ENCODE data around the gene FOCAD. TPM values are rescaled to one million over a fixed set of nuclear protein-coding genes. Genes with fewer than 3 reads are reported as not detected.

The FOCAD gene, protein sequence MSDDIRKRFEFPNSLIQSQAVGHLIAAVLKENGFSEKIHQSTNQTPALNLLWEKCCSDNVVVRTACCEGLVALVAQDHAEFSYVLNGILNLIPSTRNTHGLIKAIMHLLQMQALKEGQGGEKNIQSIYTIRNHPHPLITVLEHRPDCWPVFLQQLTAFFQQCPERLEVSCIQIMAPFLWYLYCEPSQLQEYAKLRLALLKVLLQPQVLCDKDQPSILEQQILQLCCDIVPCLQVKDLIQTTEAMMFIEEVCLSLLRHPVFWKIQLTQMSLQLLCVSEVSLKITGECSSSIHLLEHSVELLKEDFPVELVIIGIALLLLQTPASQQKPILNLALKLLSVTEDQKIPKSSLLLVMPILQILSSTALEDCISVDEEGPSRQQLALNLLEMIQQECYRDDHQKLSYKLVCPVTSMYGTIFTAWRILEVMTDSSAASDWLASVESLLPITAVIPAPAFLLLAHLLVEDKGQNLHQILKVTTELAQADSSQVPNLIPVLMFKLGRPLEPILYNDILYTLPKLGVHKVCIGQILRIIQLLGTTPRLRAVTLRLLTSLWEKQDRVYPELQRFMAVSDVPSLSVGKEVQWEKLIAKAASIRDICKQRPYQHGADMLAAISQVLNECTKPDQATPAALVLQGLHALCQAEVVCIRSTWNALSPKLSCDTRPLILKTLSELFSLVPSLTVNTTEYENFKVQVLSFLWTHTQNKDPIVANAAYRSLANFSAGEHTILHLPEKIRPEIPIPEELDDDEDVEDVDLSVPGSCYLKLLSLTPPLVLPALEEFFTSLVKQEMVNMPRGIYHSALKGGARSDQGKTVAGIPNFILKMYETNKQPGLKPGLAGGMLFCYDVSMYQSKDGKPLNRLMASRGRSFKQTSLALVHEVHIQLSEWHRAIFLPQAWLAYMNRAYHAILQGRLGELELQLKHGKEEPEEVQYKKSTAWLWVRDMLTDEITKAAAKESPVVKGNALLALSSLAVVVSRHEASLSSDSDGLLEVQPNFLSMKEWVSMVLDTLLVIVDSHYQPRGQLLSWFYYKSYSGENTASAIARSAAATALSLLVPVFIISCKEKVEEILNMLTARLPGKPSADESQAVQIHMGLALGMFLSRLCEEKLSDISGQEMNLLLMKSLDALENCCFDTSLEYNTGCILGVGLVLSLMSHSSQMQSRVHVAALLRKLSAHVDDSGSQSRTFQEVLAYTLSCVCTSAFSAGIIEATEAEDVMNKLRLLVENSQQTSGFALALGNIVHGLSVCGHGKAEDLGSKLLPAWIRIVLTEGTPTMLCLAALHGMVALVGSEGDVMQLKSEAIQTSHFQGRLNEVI (N-terminal part only)
- total RNA-seq (10 to 100 TPM; 24.8 to 25.9 TPM), polyA plus RNA-seq (16.1 TPM)

GRCh38 chr9:20684035-20684874 lies at the start of gene FOCAD:
TSS of gene FOCAD (plus strand) at chr9:20684259. CDS start at chr9:20715354, 31,095 bp downstream.
- Histone ChIP-seq H3K36me3 (ENCODE audit: insufficient read depth, low read length) (no peaks in the 10 kb centered on the region), H3K27ac (ENCODE audit: low read depth, low read length) (peak within 1 kb of the TSS; percentile 62), H3K4me3 (ENCODE audit: low read length) (peak within 1 kb of the TSS; percentile 93), H3K27me3 (ENCODE audit: insufficient read depth, low read length, poor library complexity, severe bottlenecking) (no peaks in the 10 kb centered on the region), H3K9me3 (ENCODE audit: low read length) (no peaks in the 10 kb centered on the region), H3K4me1 (ENCODE audit: insufficient read depth, low read length) (peaks cover 11% of the 10 kb centered on the region)
- H3K4me1 Mint-ChIP-seq = peaks cover 17 to 25% (median 20%) of the 10 kb centered on the region in 3 donors
- H3K27me3 Mint-ChIP-seq = no peaks in the 10 kb centered on the region
- H3K9me3 Mint-ChIP-seq = no peaks in the 10 kb centered on the region
- DNase-seq = peak; percentile 93 to 97 (median 95)
- H3K36me3 Mint-ChIP-seq = peaks cover 0 to 5% (median 0%) of the 10 kb centered on the region in 3 donors
- H3K4me3 Mint-ChIP-seq = peak within 1 kb of the TSS; percentile 87 to 97 (median 95)
- POLR2A ChIA-PET = interaction anchor here (0.7 to 2.3 kb wide), 5 partner anchors 11 to 269 kb away, joined by 4 to 27 read pairs (median 7); partner anchors contain the start of gene MLLT3
- CTCF ChIA-PET = interaction anchor here (1.0 to 1.9 kb wide), 6 partner anchors 12 to 66 kb away, joined by 3 to 8 read pairs (median 4); partner anchors contain the start of gene MLLT3
- peak within 1 kb of the TSS; percentile 81 to 97 (median 89) for H3K27ac Mint-ChIP-seq

- peaks cover 2% of the 10 kb centered on the region for H3K4me1 ChIP-seq (ENCODE audit: insufficient read depth, low read length)
- peaks cover 0 to 3% (median 1%) of the 10 kb centered on the region in 3 donors for H3K4me1 Mint-ChIP-seq
- H3K36me3 Mint-ChIP-seq = no peaks in the 10 kb centered on the region
- no peaks in the 10 kb centered on the region for H3K36me3 ChIP-seq (ENCODE audit: insufficient read depth, low read length)
- no peak for DNase-seq
- no peak overlapping the region for H3K4me3 Mint-ChIP-seq
- CTCF ChIA-PET = interaction anchor here (2.5 kb wide), 1 partner anchor 9 kb away, joined by 7 read pairs; no protein-coding TSS in a partner anchor
- no peak overlapping the region for H3K27ac Mint-ChIP-seq
- no peak overlapping the region for H3K27ac ChIP-seq (ENCODE audit: low read depth, low read length)
- H3K27me3 ChIP-seq (ENCODE audit: insufficient read depth, low read length, poor library complexity, severe bottlenecking) = no peaks in the 10 kb centered on the region
- no peaks in the 10 kb centered on the region for H3K9me3 ChIP-seq (ENCODE audit: low read length)
- POLR2A ChIA-PET = no interaction called here
- H3K9me3 Mint-ChIP-seq = no peaks in the 10 kb centered on the region
- peaks cover 6 to 7% of the 10 kb centered on the region in 2 donors for H3K27me3 Mint-ChIP-seq
- no peak overlapping the region for H3K4me3 ChIP-seq (ENCODE audit: low read length)
Observed at GRCh38 chr9:20634895-20635294, 49.2 kb upstream of the FOCAD start.

DNA sequence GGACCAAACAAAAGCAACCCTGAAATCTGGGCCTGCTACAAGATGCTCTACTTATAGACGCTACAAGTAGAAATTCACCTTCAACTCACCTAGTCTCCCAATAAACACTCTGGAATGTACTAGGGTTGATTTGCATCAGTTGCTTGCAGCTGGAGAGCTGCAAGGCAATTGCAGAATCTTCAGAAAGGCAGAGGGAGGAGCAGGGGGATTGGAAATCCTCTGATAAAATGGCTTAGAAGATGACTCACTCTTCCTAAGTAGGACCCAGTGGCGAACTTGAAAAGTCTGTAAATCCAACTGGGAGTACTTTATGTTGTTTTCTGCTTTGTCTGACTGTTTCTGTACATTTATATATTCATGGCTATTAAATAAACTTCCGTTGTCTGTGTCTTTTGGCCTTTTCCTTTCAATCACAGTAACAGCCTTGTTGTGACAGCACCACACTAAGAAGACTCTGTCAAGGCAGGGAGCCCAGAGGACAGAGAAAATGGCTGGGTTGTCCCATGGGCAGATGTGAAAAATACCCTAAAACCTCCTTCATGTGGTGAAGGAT lies 47.1 kb upstream of the FOCAD start:
- H3K4me3 ChIP-seq (ENCODE audit: low read length) = no peak overlapping the region
- H3K27me3 ChIP-seq (ENCODE audit: insufficient read depth, low read length, poor library complexity, severe bottlenecking) = no peaks in the 10 kb centered on the region
- H3K4me1 Mint-ChIP-seq = peaks cover 9 to 12% (median 11%) of the 10 kb centered on the region in 3 donors
- H3K9me3 Mint-ChIP-seq = no peaks in the 10 kb centered on the region
- no peaks in the 10 kb centered on the region for H3K36me3 ChIP-seq (ENCODE audit: insufficient read depth, low read length)
- H3K27ac Mint-ChIP-seq = peak overlapping the region in 1 of 8 donors; percentile 41
- no peaks in the 10 kb centered on the region for H3K36me3 Mint-ChIP-seq
- no peaks in the 10 kb centered on the region for H3K9me3 ChIP-seq (ENCODE audit: low read length)
- CTCF ChIA-PET = interaction anchor here (1.3 to 2.5 kb wide), 3 partner anchors 11 to 35 kb away, joined by 3 to 7 read pairs (median 4); no protein-coding TSS in a partner anchor
- DNase-seq = no peak
- peaks cover 3 to 5% of the 10 kb centered on the region in 2 donors for H3K27me3 Mint-ChIP-seq
- H3K27ac ChIP-seq (ENCODE audit: low read depth, low read length) = no peak overlapping the region
- POLR2A ChIA-PET = no interaction called here
- peaks cover 17% of the 10 kb centered on the region for H3K4me1 ChIP-seq (ENCODE audit: insufficient read depth, low read length)
- no peak overlapping the region for H3K4me3 Mint-ChIP-seq

GRCh38 chr9:20640331-20641187 lies 43.5 kb upstream of the FOCAD start:
- peak overlapping the region; percentile 1 to 70 (median 58) for H3K4me3 Mint-ChIP-seq
- H3K27me3 ChIP-seq (ENCODE audit: insufficient read depth, low read length, poor library complexity, severe bottlenecking) = no peaks in the 10 kb centered on the region
- ChIA-PET POLR2A (interaction anchor here (0.8 to 1.1 kb wide), 2 partner anchors 9 to 18 kb away, joined by 3 to 7 read pairs; partner anchors contain the start of gene MLLT3), CTCF (interaction anchor here (0.8 kb wide), 1 partner anchor 11 kb away, joined by 3 read pairs; no protein-coding TSS in a partner anchor)
- H3K27me3 Mint-ChIP-seq = peaks cover 2 to 3% of the 10 kb centered on the region in 2 donors
- no peaks in the 10 kb centered on the region for H3K36me3 Mint-ChIP-seq
- H3K36me3 ChIP-seq (ENCODE audit: insufficient read depth, low read length) = no peaks in the 10 kb centered on the region
- peak; percentile 48 to 84 (median 67) for DNase-seq
- no peaks in the 10 kb centered on the region for H3K9me3 Mint-ChIP-seq
- H3K4me1 ChIP-seq (ENCODE audit: insufficient read depth, low read length) = peaks cover 17% of the 10 kb centered on the region
- no peak overlapping the region for H3K27ac ChIP-seq (ENCODE audit: low read depth, low read length)
- no peaks in the 10 kb centered on the region for H3K9me3 ChIP-seq (ENCODE audit: low read length)
- peak overlapping the region; percentile 36 for H3K4me3 ChIP-seq (ENCODE audit: low read length)
- H3K27ac Mint-ChIP-seq = peak overlapping the region in 4 of 8 donors; percentile 3 to 68 (median 23)
- peaks cover 9 to 12% (median 11%) of the 10 kb centered on the region in 3 donors for H3K4me1 Mint-ChIP-seq

GRCh38 chr9:20642045-20642444 lies 42.0 kb upstream of the FOCAD start:
- Mint-ChIP-seq H3K9me3 (no peaks in the 10 kb centered on the region), H3K27me3 (peaks cover 8 to 9% of the 10 kb centered on the region in 2 donors), H3K4me3 (no peak overlapping the region), H3K27ac (no peak overlapping the region), H3K36me3 (no peaks in the 10 kb centered on the region), H3K4me1 (peaks cover 9 to 12% (median 11%) of the 10 kb centered on the region in 3 donors)
- Histone ChIP-seq H3K27me3 (ENCODE audit: insufficient read depth, low read length, poor library complexity, severe bottlenecking) (no peaks in the 10 kb centered on the region), H3K9me3 (ENCODE audit: low read length) (no peaks in the 10 kb centered on the region), H3K27ac (ENCODE audit: low read depth, low read length) (no peak overlapping the region), H3K36me3 (ENCODE audit: insufficient read depth, low read length) (no peaks in the 10 kb centered on the region), H3K4me3 (ENCODE audit: low read length) (no peak overlapping the region), H3K4me1 (ENCODE audit: insufficient read depth, low read length) (peaks cover 17% of the 10 kb centered on the region)
- no peak for DNase-seq
- ChIA-PET POLR2A (interaction anchor here (0.6 kb wide), 1 partner anchor 24 kb away, joined by 3 read pairs; no protein-coding TSS in a partner anchor), CTCF (no interaction called here)

- Mint-ChIP-seq H3K27ac (no peak overlapping the region), H3K36me3 (no peaks in the 10 kb centered on the region), H3K27me3 (peaks cover 11 to 14% of the 10 kb centered on the region in 2 donors), H3K9me3 (no peaks in the 10 kb centered on the region), H3K4me3 (no peak overlapping the region), H3K4me1 (peaks cover 9 to 12% (median 11%) of the 10 kb centered on the region in 3 donors)
- Histone ChIP-seq H3K9me3 (ENCODE audit: low read length) (no peaks in the 10 kb centered on the region), H3K27ac (ENCODE audit: low read depth, low read length) (no peak overlapping the region), H3K27me3 (ENCODE audit: insufficient read depth, low read length, poor library complexity, severe bottlenecking) (no peaks in the 10 kb centered on the region), H3K36me3 (ENCODE audit: insufficient read depth, low read length) (no peaks in the 10 kb centered on the region), H3K4me3 (ENCODE audit: low read length) (no peak overlapping the region), H3K4me1 (ENCODE audit: insufficient read depth, low read length) (peaks cover 17% of the 10 kb centered on the region)
- ChIA-PET CTCF (no interaction called here), POLR2A (no interaction called here)
- DNase-seq = no peak
Observed at GRCh38 chr9:20643660-20644059, 40.4 kb upstream of the FOCAD start.

All from CD8-positive, alpha-beta memory T cell (primary cell).